Measurements from ENCODE around the gene AKAP3.

AKAP3 gene

GRCh38 chr12:4567073-4567881 lies 81.6 kb downstream of the AKAP3 start:
- peak overlapping the region; percentile 69 for H3K27ac ChIP-seq
- TF ChIP-seq CTCF (conservative IDR thresholded peaks at IDR 0.05), result no peak

- no peak for TF ChIP-seq CTCF (conservative IDR thresholded peaks at IDR 0.05)
- peak overlapping the region; percentile 69 for H3K27ac ChIP-seq
Observed at GRCh38 chr12:4566474-4566873, 82.4 kb downstream of the AKAP3 start.
